Stimulated activated CD4-positive, alpha-beta T cell treated with anti-CD3 and anti-CD28 coated beads, Interleukin-4, amount 100 ng/mL, for 1 hour (primary cell): ENCODE results near the gene ANKRD13D.

Source experiments
- DNase-seq: peaks from one replicate; pipeline ENCODE4 v3.0.0-alpha.2; 2020

Gene ANKRD13D

DNA sequence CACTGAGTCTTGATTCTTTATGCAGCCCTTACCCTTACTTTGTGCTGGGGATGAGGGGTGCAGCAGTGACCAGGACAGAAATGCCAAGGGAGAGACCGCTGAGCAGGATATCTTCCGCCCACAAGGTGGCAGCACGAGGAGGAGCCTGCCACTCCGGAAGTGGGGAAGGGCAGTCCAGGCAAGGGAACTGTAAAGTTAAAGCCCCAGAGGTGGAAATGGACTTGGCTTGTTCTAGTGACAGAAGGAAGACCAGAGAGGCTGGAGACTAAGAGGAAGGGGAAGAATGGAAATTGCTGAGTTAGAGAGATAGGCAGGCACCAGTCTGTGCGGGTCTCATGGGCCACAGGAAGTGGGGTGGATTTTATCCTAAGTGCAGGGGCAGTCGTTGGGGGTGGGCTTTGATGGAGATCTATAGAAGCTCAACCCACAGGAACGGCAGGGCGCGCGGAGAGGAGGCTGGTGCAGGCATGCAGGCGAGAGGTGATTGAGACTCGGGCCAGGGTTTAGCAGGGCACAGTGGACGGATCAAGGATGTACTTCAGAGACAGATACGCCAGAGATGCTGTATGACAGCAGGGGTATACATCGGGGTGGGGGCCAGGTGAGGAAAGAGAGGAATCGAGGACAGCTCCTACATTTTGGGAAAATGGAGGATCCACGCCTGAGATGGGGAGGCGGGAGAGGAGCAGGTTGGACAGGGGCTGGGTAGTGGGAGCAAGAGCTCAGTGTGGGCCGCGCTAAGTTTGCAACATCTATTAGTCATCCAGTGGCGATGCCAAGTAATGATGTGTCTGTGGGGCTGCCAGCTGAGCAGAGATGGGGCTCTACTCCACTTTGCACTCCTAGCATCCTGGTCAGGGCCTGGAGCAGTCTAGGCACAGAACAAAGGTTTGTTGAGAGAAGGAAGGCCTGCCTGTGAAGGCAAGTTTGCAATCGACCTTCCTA is 26.1 kb upstream of the ANKRD13D start:
- peak; percentile 74 for DNase-seq

DNA sequence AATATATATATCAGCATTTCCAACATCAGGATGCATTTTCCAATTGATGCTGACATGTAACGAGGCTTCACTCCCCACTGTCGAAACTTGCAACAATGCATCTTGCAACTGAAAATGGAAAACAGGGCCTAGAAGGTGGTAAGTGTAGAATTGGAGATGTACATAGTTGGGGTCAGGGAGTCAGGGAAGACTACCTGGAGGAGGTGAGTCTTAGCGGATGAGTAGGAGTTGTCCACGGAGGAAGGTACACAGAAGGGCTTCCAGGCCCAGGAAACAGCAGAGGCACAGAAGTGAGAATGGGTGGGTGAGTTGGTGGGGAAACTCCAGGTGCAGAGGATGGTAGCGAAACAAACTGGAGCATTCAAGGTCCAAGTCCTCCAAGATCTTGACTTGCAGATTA is 24.8 kb upstream of the ANKRD13D start:
- DNase-seq, result no peak

DNA sequence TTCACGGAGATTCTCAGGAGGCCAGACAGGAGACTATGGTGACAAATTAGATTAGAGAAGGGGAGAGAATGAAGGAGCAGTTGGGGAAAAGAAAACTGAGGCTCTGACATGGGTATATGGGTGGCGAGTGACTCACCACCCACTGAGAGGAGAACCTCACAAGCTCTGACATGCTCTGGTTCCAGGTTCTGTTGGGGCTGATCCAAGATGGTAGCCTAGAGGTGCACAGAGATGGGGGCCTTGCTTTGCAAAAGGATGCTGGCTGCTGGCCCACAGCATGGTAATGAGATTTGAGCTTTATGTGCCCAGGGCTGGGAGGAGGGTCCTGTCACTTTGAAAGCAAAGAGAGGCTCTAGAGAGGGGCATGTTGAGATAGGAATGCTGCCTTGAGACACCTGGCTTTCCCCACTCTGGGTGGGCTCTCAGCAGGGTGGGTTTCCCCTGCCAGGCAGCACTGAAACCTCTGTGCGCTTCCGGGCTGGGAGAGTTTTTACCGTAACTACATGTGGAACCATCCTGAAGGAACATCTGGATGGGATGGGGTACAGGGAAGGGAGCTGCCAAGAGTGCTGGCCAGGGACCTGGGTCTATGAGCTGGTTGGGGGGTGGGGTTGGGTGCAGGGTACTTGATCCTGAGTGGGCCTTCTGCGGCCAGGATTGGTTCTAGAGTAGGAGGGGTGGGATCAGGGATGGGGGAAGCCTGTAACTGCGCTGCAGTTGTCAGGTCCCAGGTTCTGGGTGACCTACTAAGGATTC is 24.0 kb upstream of the ANKRD13D start:
- no peak for DNase-seq

DNA sequence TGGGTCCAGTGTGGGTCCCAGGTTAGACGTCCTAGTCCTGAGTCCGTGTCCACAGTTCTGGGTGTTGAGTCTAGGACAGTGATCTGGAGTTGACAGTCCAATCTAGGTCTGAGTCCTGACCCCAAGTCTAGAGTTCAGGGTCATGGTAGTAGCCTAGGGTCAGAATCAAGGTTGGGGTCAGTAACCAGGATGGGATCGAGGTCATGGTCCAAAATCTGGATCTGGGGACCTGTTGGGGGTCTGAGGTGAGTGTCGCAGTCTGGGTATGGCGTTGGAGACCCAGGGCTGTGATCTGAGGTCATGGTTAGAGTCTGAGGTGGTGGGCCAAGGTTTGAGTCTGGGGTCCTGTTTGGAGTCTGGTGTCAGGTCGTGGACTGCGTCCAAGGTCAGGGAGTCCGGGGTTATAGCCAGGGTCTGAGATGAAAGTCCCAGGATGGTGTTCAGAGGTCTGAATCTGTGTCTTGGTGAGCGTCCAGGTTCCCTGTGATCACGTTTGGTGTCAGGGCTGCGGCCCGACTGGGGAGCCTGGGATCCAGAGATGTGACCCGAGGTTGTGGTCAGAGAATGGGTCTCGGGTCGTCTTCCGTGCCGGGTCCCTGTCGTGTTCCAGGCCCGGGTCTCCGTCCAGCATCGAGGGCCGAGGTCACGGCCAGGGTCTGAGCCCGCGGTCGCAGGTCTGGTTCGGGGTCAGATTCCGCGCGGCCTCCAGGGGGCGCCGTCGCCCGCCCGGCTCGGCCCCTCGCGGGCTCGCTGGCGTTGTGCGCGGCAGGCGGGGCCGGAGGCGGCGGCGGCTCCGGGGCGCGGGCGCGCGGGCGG is 23.3 kb upstream of the ANKRD13D start:
- peak; percentile 80 for DNase-seq

DNA sequence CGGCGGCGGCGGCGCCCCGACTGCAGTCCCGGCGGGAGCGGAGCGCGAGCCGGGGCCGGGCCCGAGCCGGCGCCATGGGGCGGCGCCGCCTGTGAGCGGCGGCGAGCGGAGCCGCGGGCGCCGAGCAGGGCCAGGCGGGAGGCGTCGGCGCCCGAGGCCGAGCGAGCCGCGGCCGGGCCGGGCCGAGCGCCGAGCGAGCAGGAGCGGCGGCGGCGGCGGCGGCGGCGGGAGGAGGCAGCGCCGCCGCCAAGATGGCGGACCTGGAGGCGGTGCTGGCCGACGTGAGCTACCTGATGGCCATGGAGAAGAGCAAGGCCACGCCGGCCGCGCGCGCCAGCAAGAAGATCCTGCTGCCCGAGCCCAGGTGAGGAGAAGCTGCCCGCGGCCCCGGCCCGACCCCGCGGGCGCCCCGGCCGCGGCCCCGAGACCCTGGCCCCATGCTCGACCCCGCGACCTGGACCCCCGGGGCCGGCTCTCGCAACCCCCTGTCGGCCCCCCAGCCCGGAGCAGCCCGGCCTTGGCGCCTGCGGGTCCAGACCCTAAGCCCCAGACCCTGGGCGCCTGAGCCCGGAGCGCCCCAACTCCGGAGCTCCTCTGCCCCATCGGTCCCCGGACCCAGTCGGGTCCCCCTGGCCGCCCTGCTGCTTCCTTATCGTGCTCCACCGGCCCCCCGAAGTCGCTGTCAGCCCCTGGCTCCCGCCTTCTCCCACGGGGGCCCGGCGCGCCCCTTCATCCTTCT is 22.5 kb upstream of the ANKRD13D start, which contains the start of gene GRK2:
Gene GRK2 (plus strand): TSS at position 25 of the 739 bp plus-strand sequence. CDS start 227 bp downstream, at position 252.
- DNase-seq, result peak; percentile 54

DNA sequence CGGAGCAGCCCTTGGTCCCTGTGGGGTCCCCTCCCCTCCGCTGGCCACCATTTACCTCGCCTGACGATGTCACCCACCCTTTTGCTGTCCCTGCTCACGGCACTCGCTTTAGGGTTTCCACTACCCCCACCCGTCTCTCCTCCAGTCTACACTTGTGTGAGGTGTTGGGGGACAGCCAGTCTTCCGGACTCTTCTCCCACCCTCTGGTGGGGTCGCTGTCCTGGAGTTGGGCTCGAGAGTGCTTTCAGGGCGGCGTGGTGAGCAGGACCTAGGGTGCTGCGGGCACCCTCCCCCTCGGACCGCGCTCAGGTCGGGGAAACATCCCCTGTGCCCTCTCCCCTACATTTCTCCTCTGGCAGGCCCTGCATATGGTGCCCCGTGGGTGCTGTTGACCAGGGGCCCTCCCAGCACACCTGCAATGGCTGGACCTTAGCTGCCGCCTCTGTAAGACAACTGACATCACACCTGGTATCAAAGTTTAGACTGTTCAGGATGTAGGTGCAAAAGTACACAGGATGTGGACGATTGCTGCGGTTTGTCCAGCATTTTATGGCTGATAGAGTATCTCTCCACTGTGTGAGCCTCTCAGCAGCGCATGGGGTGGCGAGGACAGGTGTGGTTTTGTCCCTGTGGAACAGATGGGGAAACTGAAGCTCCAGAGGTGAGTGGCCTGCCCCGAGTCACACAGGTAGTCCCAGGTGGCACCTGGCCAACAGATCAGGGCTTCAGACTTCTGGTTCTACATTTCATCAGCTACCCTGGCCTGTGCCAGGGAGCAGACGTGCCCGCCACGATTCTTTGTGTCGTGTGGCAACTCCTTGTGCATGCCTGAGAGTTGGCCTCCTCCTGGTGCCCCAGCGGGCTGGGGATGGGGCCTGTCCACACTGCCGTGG is 21.7 kb upstream of the ANKRD13D start:
- no peak for DNase-seq

DNA sequence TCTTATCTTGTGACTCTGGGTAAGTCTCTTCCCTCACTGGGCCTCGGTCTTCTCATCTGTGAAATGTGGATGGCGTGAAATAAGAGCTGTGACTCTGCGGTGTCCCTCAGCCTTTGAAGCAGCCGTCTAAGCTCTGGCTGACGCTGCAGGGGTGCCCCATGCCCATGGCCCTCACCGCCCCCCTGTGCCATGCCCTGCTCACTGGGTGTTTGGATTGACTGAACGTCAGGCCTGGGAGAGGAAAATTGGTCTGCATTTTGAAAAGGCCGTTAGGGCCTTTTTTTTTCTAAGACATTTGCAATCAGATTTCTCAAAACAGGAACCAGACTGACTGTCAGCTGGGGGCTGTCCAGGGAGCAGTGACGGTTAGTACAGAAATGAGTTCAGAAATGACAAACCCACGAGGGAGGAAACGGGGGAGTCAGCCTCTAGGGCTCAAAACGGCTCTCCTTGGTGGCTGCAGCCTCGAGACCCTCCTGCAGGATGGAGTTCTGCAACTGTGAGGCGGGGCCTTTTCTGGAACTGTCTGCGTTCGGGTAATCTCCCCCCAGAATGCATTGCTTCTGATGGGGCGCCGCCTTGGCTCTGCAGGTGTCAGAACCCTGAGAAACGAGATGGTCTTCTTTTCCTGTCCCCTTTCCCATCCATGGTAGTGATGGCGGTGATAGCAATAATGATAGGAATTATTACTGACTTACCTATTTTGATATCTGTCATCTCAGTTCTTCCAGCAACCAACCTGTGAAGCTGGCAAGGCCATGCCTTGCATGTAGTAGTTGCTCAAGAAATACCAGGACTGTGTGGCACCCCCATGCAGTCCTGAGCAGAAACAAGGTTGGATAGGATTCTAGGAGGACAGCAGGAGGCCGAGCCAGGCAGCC is 20.8 kb upstream of the ANKRD13D start:
- DNase-seq, result peak; percentile 58

DNA sequence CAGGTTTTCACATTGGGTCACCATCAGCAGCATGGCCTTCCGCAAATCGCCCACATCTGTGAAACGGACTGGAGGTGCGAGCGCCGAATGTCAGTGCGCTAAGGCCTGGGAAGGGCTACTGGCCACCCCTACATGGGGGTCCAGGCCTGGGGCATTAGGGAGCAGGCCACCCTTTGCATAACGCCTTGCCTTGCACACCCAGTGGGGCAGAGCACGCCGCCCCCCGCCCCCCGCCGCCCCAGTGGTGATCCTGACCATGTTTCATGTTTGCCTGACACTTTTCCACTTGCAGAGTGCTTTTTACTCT is 20.2 kb upstream of the ANKRD13D start:
- DNase-seq, result no peak

DNA sequence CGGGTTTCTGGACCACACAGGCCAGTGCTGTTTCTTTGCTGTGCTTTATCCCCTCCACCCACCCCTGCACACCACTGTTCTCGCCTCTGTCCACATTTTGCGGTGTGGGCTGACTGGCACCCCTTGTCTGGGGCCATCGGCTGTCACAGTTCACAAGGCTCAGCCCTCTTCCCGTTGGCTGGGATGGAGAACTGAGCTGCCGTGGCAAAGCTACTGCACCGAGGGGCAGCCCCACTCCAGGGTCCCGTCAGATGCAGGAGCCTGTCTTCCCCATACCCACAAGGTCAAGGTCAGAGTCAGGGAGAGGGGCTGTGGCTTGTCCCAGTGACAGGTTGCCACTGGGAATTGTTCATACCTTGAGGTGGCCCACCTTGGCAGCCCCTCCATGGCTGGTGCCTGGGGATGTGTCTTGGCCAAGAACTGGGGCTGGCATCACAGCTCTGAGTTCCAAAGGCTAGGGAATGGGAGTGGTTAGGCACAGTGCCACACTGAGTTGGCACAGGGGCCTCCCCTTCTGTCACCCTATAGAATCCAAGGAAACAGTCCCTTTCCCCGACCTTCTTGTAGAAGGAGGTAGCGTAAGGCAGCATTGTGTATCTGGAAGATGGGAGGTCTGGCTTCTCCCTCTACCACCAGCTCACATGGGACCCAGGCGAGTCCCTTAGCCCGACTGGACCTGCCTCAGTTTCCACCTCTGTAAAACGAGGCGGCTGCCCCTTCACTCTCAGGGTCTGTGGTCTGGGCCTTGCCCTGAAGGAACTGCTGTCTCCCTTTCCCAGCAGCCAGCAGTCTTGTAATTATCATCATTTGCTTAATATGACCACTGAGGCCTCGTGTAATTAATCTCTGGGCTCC is 19.5 kb upstream of the ANKRD13D start:
- DNase-seq, result no peak

DNA sequence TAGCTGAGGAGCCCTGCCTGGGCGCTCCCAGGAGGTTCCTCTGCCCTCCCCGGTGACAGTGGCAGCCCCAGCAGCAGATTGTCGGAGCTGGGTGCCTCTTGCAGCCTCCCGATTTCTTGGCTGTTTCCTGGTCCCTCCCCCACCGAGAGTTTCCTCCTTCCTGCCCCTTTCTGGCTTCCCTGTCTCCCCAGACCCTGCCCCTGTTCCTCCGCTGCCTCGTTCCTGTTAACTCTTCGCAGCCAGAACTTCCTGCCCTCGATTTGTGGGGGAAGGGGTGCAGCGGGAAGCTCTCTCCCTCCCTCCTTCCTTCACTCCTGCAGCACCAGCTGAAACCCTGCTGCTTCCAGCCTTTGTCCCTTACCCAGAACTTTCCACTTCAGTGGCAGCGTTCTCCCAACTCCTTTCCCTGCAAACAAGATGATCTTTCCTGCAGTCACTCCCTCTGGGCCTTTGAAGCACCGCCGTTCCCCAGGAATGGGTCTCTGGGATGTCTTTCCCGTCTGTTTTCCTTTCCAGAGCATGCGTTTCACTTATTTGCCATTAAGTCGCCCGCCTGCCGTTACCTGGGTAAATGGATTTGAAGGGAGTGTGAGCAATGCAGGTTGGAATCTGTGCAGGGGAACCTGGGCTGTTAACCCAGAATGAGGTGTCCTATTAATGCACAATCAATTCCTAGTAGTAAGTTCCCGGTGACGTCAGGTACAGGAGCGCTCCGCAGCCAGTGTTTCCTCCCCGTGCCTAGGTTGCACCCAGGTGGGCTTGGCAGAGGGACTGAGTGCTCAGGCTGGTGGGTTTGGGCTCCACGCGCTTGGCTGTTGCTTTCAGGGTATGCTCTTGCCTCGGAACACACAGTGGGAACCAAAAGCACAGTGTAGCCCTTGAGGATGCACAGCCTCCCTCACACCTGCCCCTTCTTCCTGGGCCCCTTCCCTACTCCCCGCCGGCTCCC is 18.6 kb upstream of the ANKRD13D start:
- DNase-seq, result no peak

DNA sequence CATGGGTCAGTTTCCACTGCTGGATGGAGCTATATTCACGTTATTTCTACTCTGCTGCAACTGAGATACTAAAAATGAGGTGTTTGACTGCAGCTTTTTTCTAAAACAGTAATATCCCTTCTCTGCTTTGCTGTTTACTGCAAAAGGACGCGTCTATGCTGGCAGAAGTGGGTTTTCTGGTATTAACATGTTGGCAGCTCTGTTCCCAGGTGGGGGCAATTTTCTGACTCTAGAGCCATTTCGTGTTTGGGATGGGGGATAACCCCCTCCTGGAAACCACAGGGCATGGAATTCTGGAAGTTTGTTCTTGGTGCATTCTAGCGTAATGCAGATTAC is 17.9 kb upstream of the ANKRD13D start:
- no peak for DNase-seq

DNA sequence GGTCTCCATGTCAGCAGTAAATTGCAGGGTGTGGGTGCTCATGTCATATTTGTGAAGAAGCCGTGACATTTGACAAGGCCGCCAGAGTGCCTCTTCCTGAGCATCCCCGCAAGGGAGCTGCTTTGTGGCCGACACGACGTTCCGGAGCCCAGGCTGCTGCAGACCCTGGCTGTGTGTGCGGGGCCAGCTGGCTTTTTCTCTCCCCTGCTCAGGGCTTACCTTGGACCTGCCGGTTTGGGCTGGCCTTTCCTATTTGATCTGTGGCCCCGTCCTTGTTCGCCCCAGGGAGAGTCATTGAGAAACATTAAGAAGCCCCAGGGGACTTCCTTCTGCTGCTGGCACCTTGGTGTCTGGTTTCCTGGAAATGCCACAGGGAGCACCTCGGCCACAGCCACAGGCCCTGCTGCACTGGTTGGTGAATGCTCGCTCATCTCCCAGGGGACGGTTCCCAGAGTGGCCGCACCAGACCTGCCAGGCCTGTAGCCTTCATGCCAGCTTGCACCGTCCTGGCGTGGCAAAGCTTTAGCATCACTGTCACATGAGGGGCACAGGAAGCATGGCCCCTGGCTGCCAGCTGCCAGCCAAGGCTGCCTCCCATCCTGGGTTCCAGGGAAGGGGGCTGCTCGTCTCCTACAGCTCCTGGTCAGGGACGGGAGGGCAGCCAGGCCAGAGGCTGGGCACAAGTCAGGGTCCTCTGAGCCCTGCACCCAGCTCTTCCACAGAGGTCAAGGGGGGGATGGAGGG is 17.4 kb upstream of the ANKRD13D start:
- DNase-seq, result peak; percentile 49

DNA sequence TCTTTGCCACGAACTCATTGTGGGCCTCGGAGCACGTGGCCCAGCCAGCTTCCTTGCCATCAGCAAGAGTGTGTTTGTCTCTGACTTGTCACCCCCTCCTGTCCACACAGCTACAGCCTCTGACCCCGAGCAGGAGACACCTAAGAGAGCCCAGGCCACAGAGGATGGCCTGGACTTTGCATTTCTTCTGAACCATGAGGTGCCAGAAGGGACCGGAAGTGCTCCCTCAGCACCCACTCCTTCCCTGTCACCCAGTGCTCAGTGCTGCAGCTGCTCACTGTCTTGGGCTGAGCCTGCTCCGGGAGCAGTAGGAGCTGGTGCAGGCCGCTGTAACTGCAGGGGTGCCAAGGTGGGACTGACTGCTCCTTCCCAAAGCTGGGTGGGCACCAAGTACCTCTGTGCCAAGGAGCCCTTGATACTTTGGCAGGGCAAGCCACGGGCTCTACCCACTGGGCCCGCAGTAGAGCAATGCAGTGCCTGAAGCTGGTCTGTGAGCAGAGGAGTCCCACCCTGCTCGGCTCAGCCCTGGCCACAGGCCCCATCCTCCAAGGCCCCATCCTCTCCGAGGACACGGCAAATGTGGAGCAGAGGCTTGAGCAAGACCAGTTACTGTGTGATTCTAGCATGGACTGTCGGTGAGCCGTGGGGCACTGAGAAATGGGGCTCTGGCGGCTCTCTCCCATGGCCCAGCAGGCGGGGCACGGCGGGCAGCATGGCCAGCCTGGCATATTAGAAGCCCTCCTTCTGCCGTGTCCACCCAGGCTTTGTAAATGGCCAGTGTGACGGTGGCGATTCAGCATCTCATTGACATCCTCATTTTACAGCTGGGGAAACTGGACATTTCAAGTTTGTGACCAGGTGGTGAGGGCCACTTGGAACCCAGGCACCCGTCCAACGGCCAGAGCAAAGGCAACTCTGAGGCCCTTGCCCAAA is 16.5 kb upstream of the ANKRD13D start:
- peak; percentile 49 for DNase-seq

DNA sequence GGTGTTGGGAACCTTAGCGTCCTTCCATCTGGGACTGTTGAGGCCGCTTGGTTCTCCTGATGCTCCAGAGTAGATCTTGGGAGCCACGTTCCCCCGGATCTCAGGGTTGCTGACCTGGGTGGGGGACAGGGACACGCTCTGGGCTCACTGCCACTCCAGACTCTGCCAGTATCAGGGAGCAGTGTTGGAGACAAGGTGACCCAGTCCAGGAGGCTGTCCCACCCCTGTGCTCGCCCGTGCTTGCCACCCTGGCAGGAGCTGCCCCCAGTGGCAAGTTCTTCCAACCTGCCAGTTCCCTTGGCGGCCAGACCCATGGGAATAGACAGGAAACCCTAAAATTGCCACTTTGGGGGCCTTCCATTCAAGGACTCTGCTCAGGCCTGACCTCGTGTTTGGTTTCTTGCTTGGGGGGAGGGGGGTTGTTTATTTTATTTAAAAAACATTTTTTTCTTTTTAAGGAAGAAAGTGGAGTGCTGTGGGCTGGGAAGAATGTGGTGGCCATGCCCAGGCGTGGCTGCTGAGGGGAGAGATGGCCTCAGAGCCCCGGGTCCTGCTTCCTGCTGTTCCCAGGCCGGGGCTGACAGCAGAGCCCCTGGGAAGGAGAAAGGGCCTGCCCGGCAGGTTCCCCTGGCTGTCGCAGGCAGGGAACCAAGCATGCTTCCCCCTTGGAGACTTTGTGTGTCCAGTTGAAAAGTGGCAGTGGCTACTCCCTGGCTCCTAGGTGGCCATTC is 15.7 kb upstream of the ANKRD13D start:
- DNase-seq, result no peak

DNA sequence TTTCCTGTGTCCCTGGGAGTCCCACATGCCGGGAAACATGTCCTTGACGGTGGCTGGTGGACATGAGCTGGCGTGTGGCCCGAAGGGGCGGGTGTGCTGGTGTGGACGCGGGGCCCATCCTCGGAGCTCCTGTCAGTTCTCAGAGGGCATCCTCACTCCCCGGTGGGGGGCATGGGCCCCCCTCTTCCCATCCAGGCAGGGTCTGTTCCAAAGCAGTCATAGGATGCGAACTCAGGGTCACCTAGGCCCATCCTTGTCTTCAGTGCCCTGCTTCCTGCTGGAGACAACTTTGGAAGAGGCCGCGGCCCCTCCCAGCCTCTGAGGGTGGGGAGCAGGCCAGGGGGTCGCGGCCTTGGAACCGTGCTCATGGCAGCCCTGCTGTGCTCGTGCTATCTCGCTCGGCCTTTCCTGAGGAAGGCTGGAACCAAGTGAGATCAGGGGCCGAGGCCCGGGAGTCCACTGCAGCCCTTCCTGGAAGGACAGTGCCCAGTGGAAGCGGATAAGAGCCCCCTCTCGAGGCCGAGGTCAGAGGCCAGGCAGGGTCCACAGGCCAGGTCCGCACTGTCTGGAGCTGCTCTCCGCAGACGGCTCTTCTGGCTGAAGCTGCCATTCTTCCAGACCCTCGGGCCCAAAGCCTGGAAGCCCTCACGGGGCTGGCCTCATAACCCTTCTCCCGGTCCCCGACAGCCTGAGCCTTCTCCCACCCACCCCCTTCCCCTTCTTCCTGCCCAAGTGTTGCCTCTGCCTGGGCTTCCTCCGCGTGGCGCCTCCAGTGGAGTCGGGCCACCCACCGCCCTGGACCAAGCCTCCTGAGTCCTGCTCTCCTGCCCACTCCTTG is 14.1 kb upstream of the ANKRD13D start:
- no peak for DNase-seq
